MCF 10A (cell line): Measurements from ENCODE around the gene ATP6V0E1. TPM values are rescaled to one million over a fixed set of nuclear protein-coding genes. Genes with fewer than 3 reads are reported as not detected.

Source experiments
- BruUV-seq: library from RNA; stranded (reverse); fragments of 400-500 nt; replicated peaks from 2 replicates; lab custom pipeline; 2021; lab: Mats Ljungman, UMichigan
- CTCF ChIA-PET: fragments of 300-600 bp; sonication (Branson Sonifier 250); formaldehyde crosslinking; extraction: SDS; loops from one replicate; lab custom pipeline; 2021; ENCODE audit warnings: antibody characterized with exemption, inconsistent platforms; lab: Yijun Ruan, JAX
- POLR2A ChIA-PET: fragments of 300-600, 350-650 bp; sonication (Branson Sonifier 250); formaldehyde crosslinking; extraction: SDS; loops from one replicate; lab custom pipeline; 2020; ENCODE audit warnings: antibody characterized with exemption, inconsistent platforms; lab: Yijun Ruan, JAX
- DNase-seq: peaks from one replicate; pipeline ENCODE4 v3.0.0-alpha.2; 2018; ENCODE audit not compliant: unreplicated experiment
- H3K27ac Mint-ChIP-seq: one replicate; pipeline ENCODE4 v1.8.0; 2022; ENCODE audit warnings: mild to moderate bottlenecking, low read depth, mixed read lengths; ENCODE audit not compliant: unreplicated experiment
- H3K27me3 Mint-ChIP-seq: one replicate; pipeline ENCODE4 v1.8.0; 2022; ENCODE audit warnings: mixed read lengths; ENCODE audit not compliant: insufficient read depth, unreplicated experiment
- H3K36me3 Mint-ChIP-seq: one replicate; pipeline ENCODE4 v1.8.0; 2022; ENCODE audit warnings: mild to moderate bottlenecking, moderate library complexity, mixed read lengths; ENCODE audit not compliant: insufficient read depth, unreplicated experiment
- H3K4me1 Mint-ChIP-seq: one replicate; pipeline ENCODE4 v1.8.0; 2022; ENCODE audit warnings: mixed read lengths; ENCODE audit not compliant: insufficient read depth, unreplicated experiment
- H3K4me3 Mint-ChIP-seq: one replicate; pipeline ENCODE4 v1.8.0; 2022; ENCODE audit warnings: mild to moderate bottlenecking, moderate library complexity, mixed read lengths; ENCODE audit not compliant: unreplicated experiment
- H3K9me3 Mint-ChIP-seq: one replicate; pipeline ENCODE4 v1.8.0; 2022; ENCODE audit warnings: mixed read lengths; ENCODE audit not compliant: unreplicated experiment
- intact Hi-C: fragments of 100-400 bp; cut with micrococcal nuclease; formaldehyde crosslinking; loops from 2 replicates; pipeline ENCODE4 v1.14.1; 2022
- total RNA-seq: library from RNA; stranded (reverse); gene quantifications from 2 replicates; pipeline ENCODE4 v1.2.3, GENCODE V29; 2022
- TF ChIP-seq, protein P1 (sequence below): fragments of 200-600 bp; IDR thresholded peaks from one replicate; pipeline ENCODE4 v1.8.0; 2022; ENCODE audit warnings: antibody characterized with exemption, mild to moderate bottlenecking; ENCODE audit not compliant: unreplicated experiment

Gene ATP6V0E1
- total RNA-seq, 1 experiment from 2014 or later, result 171 TPM

GRCh38 chr5:173004013-173004412 lies 20.4 kb downstream of the ATP6V0E1 start:
- POLR2A ChIA-PET, result interaction anchor here (1.1 to 1.3 kb wide), 3 partner anchors 9 to 157 kb away, joined by 3 to 5 read pairs (median 4); partner anchors contain the start of gene ATP6V0E1
- DNase-seq, result no peak
- intact Hi-C loops, result no loop called here
- Mint-ChIP-seq H3K4me1 (peaks cover 29% of the 10 kb centered on the region), H3K27ac (no peak overlapping the region), H3K4me3 (no peak overlapping the region), H3K27me3 (no peaks in the 10 kb centered on the region), H3K9me3 (no peaks in the 10 kb centered on the region), H3K36me3 (peaks cover 32% of the 10 kb centered on the region)
- BruUV-seq, result no TSS peak
- CTCF ChIA-PET, result interaction anchor here (0.6 kb wide), 1 partner anchor 114 kb away, joined by 3 read pairs; no protein-coding TSS in a partner anchor
- TF ChIP-seq, protein P1, sequence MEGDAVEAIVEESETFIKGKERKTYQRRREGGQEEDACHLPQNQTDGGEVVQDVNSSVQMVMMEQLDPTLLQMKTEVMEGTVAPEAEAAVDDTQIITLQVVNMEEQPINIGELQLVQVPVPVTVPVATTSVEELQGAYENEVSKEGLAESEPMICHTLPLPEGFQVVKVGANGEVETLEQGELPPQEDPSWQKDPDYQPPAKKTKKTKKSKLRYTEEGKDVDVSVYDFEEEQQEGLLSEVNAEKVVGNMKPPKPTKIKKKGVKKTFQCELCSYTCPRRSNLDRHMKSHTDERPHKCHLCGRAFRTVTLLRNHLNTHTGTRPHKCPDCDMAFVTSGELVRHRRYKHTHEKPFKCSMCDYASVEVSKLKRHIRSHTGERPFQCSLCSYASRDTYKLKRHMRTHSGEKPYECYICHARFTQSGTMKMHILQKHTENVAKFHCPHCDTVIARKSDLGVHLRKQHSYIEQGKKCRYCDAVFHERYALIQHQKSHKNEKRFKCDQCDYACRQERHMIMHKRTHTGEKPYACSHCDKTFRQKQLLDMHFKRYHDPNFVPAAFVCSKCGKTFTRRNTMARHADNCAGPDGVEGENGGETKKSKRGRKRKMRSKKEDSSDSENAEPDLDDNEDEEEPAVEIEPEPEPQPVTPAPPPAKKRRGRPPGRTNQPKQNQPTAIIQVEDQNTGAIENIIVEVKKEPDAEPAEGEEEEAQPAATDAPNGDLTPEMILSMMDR, result no peak

DNA sequence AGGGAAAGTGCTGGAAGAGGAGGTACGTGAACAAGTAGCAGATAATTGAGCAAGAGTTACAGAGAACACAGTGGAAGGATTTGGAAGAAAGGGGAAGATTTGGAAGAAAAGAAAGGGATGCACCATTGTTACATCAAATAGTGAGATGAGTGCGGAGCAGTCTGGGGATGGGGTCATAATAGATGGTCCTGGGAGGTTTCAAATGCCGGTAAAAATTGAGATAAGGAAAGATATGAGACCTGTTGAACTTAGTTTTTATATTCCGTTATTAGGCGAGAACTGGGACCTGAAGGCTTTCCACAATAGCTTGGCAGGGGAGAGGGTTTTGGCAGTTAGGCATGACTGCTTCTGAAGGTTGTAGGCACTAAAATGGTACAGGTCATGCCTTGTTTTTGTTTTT lies 20.9 kb downstream of the ATP6V0E1 start:
- TF ChIP-seq, protein P1, result no peak
- Mint-ChIP-seq H3K9me3 (no peaks in the 10 kb centered on the region), H3K27ac (no peak overlapping the region), H3K4me1 (peaks cover 29% of the 10 kb centered on the region), H3K36me3 (peaks cover 28% of the 10 kb centered on the region), H3K27me3 (no peaks in the 10 kb centered on the region), H3K4me3 (no peak overlapping the region)
- DNase-seq, result no peak
- POLR2A ChIA-PET, result interaction anchor here (0.6 to 1.3 kb wide), 5 partner anchors 8 to 156 kb away, joined by 3 to 5 read pairs (median 3); partner anchors contain the start of gene ATP6V0E1
- intact Hi-C loops, result no loop called here
- CTCF ChIA-PET, result interaction anchor here (0.6 kb wide), 1 partner anchor 113 kb away, joined by 3 read pairs; no protein-coding TSS in a partner anchor
- no TSS peak for BruUV-seq

DNA sequence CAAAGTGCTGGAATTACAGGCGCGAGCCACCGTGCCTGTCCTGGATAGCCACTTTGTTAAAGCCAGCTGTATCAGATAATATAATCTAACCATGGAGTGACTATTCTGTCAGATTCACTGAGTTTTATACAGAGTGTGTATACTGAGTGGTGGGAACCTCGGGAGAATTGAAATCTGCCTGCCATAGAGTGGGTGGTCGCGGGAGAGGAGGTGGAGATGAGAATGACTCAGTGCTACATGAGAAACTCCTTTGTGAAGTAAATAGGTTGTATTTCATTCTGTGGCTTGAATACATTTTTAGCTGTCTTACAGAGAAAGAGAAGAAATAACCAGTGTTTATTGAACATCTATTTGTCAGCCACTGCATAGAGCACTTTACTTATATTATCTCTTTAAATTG lies 26.4 kb downstream of the ATP6V0E1 start:
- Mint-ChIP-seq H3K27ac (peak overlapping the region; percentile 75), H3K9me3 (no peaks in the 10 kb centered on the region), H3K27me3 (no peaks in the 10 kb centered on the region), H3K4me1 (peaks cover 31% of the 10 kb centered on the region), H3K36me3 (peaks cover 50% of the 10 kb centered on the region), H3K4me3 (no peak overlapping the region)
- CTCF ChIA-PET, result interaction anchor here (0.8 to 1.2 kb wide), 2 partner anchors 8 to 9 kb away, joined by 3 to 10 read pairs; no protein-coding TSS in a partner anchor
- DNase-seq, result no peak
- intact Hi-C loops, result no loop called here
- BruUV-seq, result no TSS peak
- POLR2A ChIA-PET, result interaction anchor here (1.6 to 2.1 kb wide), 3 partner anchors 26 to 48 kb away, joined by 4 to 15 read pairs (median 4); partner anchors contain the start of gene ATP6V0E1
- TF ChIP-seq, protein P1, result no peak

DNA sequence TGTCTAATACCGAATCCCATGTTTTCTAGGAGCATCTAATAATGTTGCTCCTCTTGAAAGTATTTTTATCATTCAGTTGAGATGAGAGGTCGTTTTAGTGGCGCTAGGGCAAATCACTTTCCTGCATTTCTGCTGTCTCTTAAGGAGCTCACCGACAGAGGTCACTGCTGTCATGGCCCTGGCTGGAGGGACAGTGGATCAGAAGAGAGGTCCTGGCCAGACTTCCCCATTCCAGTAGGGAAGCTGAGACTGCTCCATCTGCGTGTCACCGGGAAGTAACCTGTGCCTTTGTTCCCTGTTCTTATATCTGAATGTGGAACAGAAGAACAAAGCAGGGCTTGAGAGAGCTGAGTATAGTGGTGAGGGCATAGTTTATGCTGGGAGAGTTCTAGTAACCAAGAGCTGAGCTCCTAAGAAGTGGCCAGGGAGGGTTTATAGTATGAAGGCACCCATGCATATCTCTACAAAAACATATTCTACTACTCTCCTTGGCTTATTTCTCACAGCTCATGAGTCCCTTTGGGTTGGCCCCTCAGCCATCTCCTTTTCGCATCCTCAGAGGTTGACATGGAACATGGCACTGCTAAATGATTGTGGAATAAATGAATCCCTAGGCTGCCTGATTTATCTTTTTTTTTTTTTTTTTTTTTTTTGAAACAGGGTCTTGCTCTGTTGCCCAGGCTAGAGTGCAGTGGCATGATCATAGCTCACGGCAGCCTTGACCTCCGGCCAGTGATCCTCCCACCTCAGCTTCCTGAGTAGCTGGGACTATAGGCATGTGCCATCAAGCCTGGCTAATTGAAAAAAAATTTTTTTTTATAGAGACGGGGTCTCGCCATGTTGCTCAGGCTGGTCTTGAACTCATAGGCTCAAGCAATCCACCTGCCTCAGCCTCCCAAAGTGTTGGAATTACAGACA lies 27.2 kb downstream of the ATP6V0E1 start:
- BruUV-seq, result no TSS peak
- intact Hi-C loops, result no loop called here
- DNase-seq, result no peak
- peaks cover 43% of the 10 kb centered on the region for H3K36me3 Mint-ChIP-seq
- TF ChIP-seq, protein P1, result no peak
- peaks cover 35% of the 10 kb centered on the region for H3K4me1 Mint-ChIP-seq
- CTCF ChIA-PET, result interaction anchor here (0.6 to 1.2 kb wide), 3 partner anchors 8 to 13 kb away, joined by 3 to 10 read pairs (median 5); no protein-coding TSS in a partner anchor
- H3K27me3 Mint-ChIP-seq, result no peaks in the 10 kb centered on the region
- no peaks in the 10 kb centered on the region for H3K9me3 Mint-ChIP-seq
- POLR2A ChIA-PET, result interaction anchor here (0.6 to 2.1 kb wide), 4 partner anchors 16 to 170 kb away, joined by 3 to 15 read pairs (median 4); partner anchors contain the start of gene ATP6V0E1
- H3K4me3 Mint-ChIP-seq, result no peak overlapping the region
- peak overlapping the region; percentile 75 for H3K27ac Mint-ChIP-seq
